Fibroblast of lung (primary cell): ENCODE data around the gene PTPRCAP. TPM values are rescaled to one million over a fixed set of nuclear protein-coding genes. Genes with fewer than 3 reads are reported as not detected.

ENCODE experiments used
- DNase-seq, 2 donors: peaks; one replicate each; pipeline versions ENCODE4 v3.0.0 to v3.0.0-alpha.2; 2010; ENCODE audit warnings: low read depth in 2 of 2
- H2AFZ ChIP-seq: 2 replicates; pipeline ENCODE4 v1.5.1; 2012; ENCODE audit warnings: low read length, control low read depth, inconsistent platforms
- H3K27ac ChIP-seq: 2 replicates; pipeline ENCODE4 v1.5.1; 2011; ENCODE audit warnings: low read length, control low read depth; ENCODE audit not compliant: insufficient read depth
- H3K27me3 ChIP-seq: 2 replicates; pipeline ENCODE4 v1.5.1; 2011; ENCODE audit warnings: mild to moderate bottlenecking, low read length; ENCODE audit not compliant: control insufficient read depth, insufficient read depth
- H3K36me3 ChIP-seq: 2 replicates; pipeline ENCODE4 v1.5.1; 2011; ENCODE audit warnings: low read length; ENCODE audit not compliant: control insufficient read depth, insufficient read depth
- H3K4me1 ChIP-seq: 2 replicates; pipeline ENCODE4 v1.5.1; 2011; ENCODE audit warnings: low read length; ENCODE audit not compliant: control insufficient read depth, insufficient read depth; ENCODE audit errors: extremely low read depth
- H3K4me2 ChIP-seq: 2 replicates; pipeline ENCODE4 v1.5.1; 2011; ENCODE audit warnings: low read length, control low read depth; ENCODE audit not compliant: insufficient read depth; ENCODE audit errors: extremely low read depth
- H3K4me3 ChIP-seq, 4 experiments: fragments of 200-600 bp in 1 of 4; sonication (generic) in 1 of 4; replicated peaks in 1 of 4; 2 replicates each; pipeline ENCODE4 v1.5.1; 2011 to 2016; ENCODE audit warnings: low read length in 4 of 4, low read depth in 3 of 4, mild to moderate bottlenecking in 3 of 4, control low read depth in 2 of 4, inconsistent platforms in 1 of 4, mixed read lengths in 1 of 4; ENCODE audit not compliant: insufficient read depth in 1 of 4; ENCODE audit errors: control extremely low read depth in 1 of 4
- H3K79me2 ChIP-seq: 2 replicates; pipeline ENCODE4 v1.5.1; 2012; ENCODE audit warnings: mild to moderate bottlenecking, low read length, inconsistent platforms; ENCODE audit not compliant: control insufficient read depth, insufficient read depth
- H3K9ac ChIP-seq: 2 replicates; pipeline ENCODE4 v1.5.1; 2011; ENCODE audit warnings: mild to moderate bottlenecking, low read length, control low read depth; ENCODE audit not compliant: insufficient read depth
- H3K9me3 ChIP-seq: 2 replicates; pipeline ENCODE4 v1.5.1; 2012; ENCODE audit warnings: low read depth, low read length; ENCODE audit not compliant: control insufficient read depth, insufficient read depth
- H4K20me1 ChIP-seq: 2 replicates; pipeline ENCODE4 v1.5.1; 2011; ENCODE audit warnings: low read length; ENCODE audit not compliant: control insufficient read depth, insufficient read depth; ENCODE audit errors: extremely low read depth
- CTCF ChIP-seq, 2 donors: IDR thresholded peaks in 1 of 2; conservative IDR thresholded peaks in 1 of 2; 1 replicate in 1 of 2; 2 replicates in 1 of 2; pipeline ENCODE4 v1.5.1; 2011 to 2012; ENCODE audit warnings: low read length in 2 of 2, control low read depth in 1 of 2, inconsistent platforms in 1 of 2, low read depth in 1 of 2, mild to moderate bottlenecking in 1 of 2
- EZH2 ChIP-seq: IDR thresholded peaks from 2 replicates; pipeline ENCODE4 v1.5.1; 2012; ENCODE audit warnings: low read length, control low read depth, mild to moderate bottlenecking; ENCODE audit errors: missing control alignments
- polyA plus RNA-seq, 2 donors: library from polyadenylated mRNA; depleted of rRNA in 1 of 2; stranded (reverse) in 1 of 2; unstranded in 1 of 2; fragments of >200 nt; gene quantifications; 2 replicates each; pipeline ENCODE4 v1.2.1, GENCODE V29; 2011 to 2012; ENCODE audit warnings: missing spikeins in 1 of 2
- total RNA-seq: library from RNA; depleted of rRNA; stranded (reverse); fragments of >200 nt; gene quantifications from 2 replicates; pipeline ENCODE4 v1.2.1, GENCODE V29; 2014

PTPRCAP gene
- total and polyA plus RNA-seq, 2 donors (not counting 1 experiment from before 2014, with no cell fraction given): 0.17 TPM; not detected in 1

GRCh38 chr11:67455054-67455453, 17.6 kb upstream of the PTPRCAP start, which contains the start of gene CABP4:
Gene CABP4, plus strand, starts transcription at chr11:67455354. Its CDS starts 70 bp downstream, at chr11:67455424.
- H3K4me2 ChIP-seq: no peak within 1 kb of the TSS
- H3K27me3 ChIP-seq: peaks cover 3% of the 10 kb centered on the region
- H3K36me3 ChIP-seq: no peaks in the 10 kb centered on the region
- no peaks in the 10 kb centered on the region for H3K79me2 ChIP-seq
- TF ChIP-seq EZH2 (no peak), CTCF (conservative IDR thresholded peaks at IDR 0.05 in 1 of 2, IDR thresholded peaks at IDR 0.05 in 1 of 2; ENCODE audit: low read depth in 1 of 2, low read length in 2 of 2) (no peak)
- no peak within 1 kb of the TSS for H3K4me3 ChIP-seq
- H3K9me3 ChIP-seq: no peaks in the 10 kb centered on the region
- DNase-seq: no peak
- no peak within 1 kb of the TSS for H3K27ac ChIP-seq
- H2AFZ ChIP-seq: no peak within 1 kb of the TSS
- H4K20me1 ChIP-seq: no peaks in the 10 kb centered on the region
- no peaks in the 10 kb centered on the region for H3K4me1 ChIP-seq
- H3K9ac ChIP-seq: no peak within 1 kb of the TSS

- no peaks in the 10 kb centered on the region for H4K20me1 ChIP-seq
- no peak overlapping the region for H3K4me3 ChIP-seq
- no peak overlapping the region for H3K9ac ChIP-seq
- no peak for DNase-seq
- no peaks in the 10 kb centered on the region for H3K4me1 ChIP-seq
- H3K4me2 ChIP-seq: no peak overlapping the region
- no peak overlapping the region for H3K27ac ChIP-seq
- peaks cover 3% of the 10 kb centered on the region for H3K27me3 ChIP-seq
- H3K36me3 ChIP-seq: no peaks in the 10 kb centered on the region
- TF ChIP-seq EZH2 (no peak), CTCF (conservative IDR thresholded peaks at IDR 0.05 in 1 of 2, IDR thresholded peaks at IDR 0.05 in 1 of 2; ENCODE audit: low read depth in 1 of 2, low read length in 2 of 2) (no peak)
- no peaks in the 10 kb centered on the region for H3K79me2 ChIP-seq
- no peaks in the 10 kb centered on the region for H3K9me3 ChIP-seq
- H2AFZ ChIP-seq: no peak overlapping the region
These were observed 16.6 kb upstream of the PTPRCAP start for GRCh38 chr11:67453816-67454732.

GRCh38 chr11:67452141-67452952, 14.9 kb upstream of the PTPRCAP start, which contains the start of gene GPR152:
Gene GPR152, minus strand, starts transcription at chr11:67452729. Its CDS starts 5 bp downstream, at chr11:67452724.
- no peak within 1 kb of the TSS for H3K4me2 ChIP-seq
- TF ChIP-seq CTCF (conservative IDR thresholded peaks at IDR 0.05 in 1 of 2, IDR thresholded peaks at IDR 0.05 in 1 of 2; ENCODE audit: low read depth in 1 of 2, low read length in 2 of 2) (no peak), EZH2 (no peak)
- no peaks in the 10 kb centered on the region for H3K36me3 ChIP-seq
- H4K20me1 ChIP-seq: no peaks in the 10 kb centered on the region
- peaks cover 3% of the 10 kb centered on the region for H3K27me3 ChIP-seq
- no peak within 1 kb of the TSS for H3K27ac ChIP-seq
- no peak within 1 kb of the TSS for H2AFZ ChIP-seq
- H3K9ac ChIP-seq: no peak within 1 kb of the TSS
- no peaks in the 10 kb centered on the region for H3K4me1 ChIP-seq
- no peak for DNase-seq
- H3K79me2 ChIP-seq: no peaks in the 10 kb centered on the region
- H3K9me3 ChIP-seq: no peaks in the 10 kb centered on the region
- no peak within 1 kb of the TSS for H3K4me3 ChIP-seq
